Neural cell (in vitro differentiated cells): ENCODE results near the gene ZNF512. TPM values are rescaled to one million over a fixed set of nuclear protein-coding genes. Genes with fewer than 3 reads are reported as not detected.

Experiments used
- H2AFZ ChIP-seq: fragments of 200-600, 300-800 bp; sonication (generic), shearing (Covaris generic); 2 replicates; pipeline ENCODE4 v1.6.0; 2014; ENCODE audit warnings: low read depth, mild to moderate bottlenecking, antibody characterized with exemption, low read length, moderate library complexity
- H3F3A ChIP-seq: fragments of 200-600 bp; shearing (Covaris generic); 2 replicates; pipeline ENCODE4 v1.6.1; 2016; ENCODE audit warnings: mild to moderate bottlenecking, moderate library complexity, mixed read lengths, antibody characterized with exemption, low read length; ENCODE audit not compliant: insufficient read depth, poor library complexity, severe bottlenecking
- H3K27ac ChIP-seq: fragments of 200-600, 300-800 bp; sonication (generic), shearing (Covaris generic); 2 replicates; pipeline ENCODE4 v1.5.1; 2014; ENCODE audit warnings: mild to moderate bottlenecking, low read length, moderate library complexity
- H3K27me3 ChIP-seq: fragments of 300-800, 200-600 bp; sonication (generic), shearing (Covaris generic); 2 replicates; pipeline ENCODE4 v1.6.0; 2014; ENCODE audit warnings: mild to moderate bottlenecking, low read depth, low read length, moderate library complexity; ENCODE audit not compliant: insufficient read depth
- H3K36me3 ChIP-seq: fragments of 300-800, 200-600 bp; sonication (generic), shearing (Covaris generic); 2 replicates; pipeline ENCODE4 v1.5.1; 2014; ENCODE audit warnings: mild to moderate bottlenecking, antibody characterized with exemption, low read length, moderate library complexity; ENCODE audit not compliant: insufficient read depth
- H3K4me2 ChIP-seq: fragments of 300-800, 200-600 bp; sonication (generic), shearing (Covaris generic); 2 replicates; pipeline ENCODE4 v1.6.0; 2014; ENCODE audit warnings: mild to moderate bottlenecking, low read length
- H3K4me3 ChIP-seq: fragments of 300-800, 200-600 bp; sonication (generic), shearing (Covaris generic); 2 replicates; pipeline ENCODE4 v1.5.1; 2014; ENCODE audit warnings: mild to moderate bottlenecking, low read length, moderate library complexity
- H3K79me2 ChIP-seq: fragments of 200-600 bp; shearing (Covaris generic); replicated peaks from 2 replicates; pipeline ENCODE4 v1.6.0; 2014; ENCODE audit warnings: mild to moderate bottlenecking, low read length, moderate library complexity; ENCODE audit not compliant: insufficient read depth
- H3K9ac ChIP-seq: fragments of 300-800, 200-600 bp; sonication (generic), shearing (Covaris generic); 2 replicates; pipeline ENCODE4 v1.6.1; 2016; ENCODE audit warnings: mild to moderate bottlenecking, low read length, mixed read lengths
- H3K9me2 ChIP-seq: fragments of 200-600 bp; shearing (Covaris generic); 2 replicates; pipeline ENCODE4 v1.6.1; 2016; ENCODE audit warnings: mild to moderate bottlenecking, low read length, mixed read lengths; ENCODE audit not compliant: insufficient read depth
- H3K9me3 ChIP-seq: fragments of 200-600, 300-800 bp; sonication (generic), shearing (Covaris generic); 2 replicates; pipeline ENCODE4 v1.6.1; 2016; ENCODE audit warnings: mild to moderate bottlenecking, mixed run types, low read length, moderate library complexity, mixed read lengths
- H4K20me1 ChIP-seq: fragments of 200-600 bp; shearing (Covaris generic); 2 replicates; pipeline ENCODE4 v1.6.1; 2016; ENCODE audit warnings: mild to moderate bottlenecking, mixed run types; ENCODE audit not compliant: insufficient read depth
- CTCF ChIP-seq: fragments of 450-650 bp; IDR thresholded peaks from 2 replicates; pipeline ENCODE4 v1.5.1; 2014; ENCODE audit warnings: antibody characterized with exemption, mild to moderate bottlenecking, moderate library complexity; ENCODE audit not compliant: poor library complexity, severe bottlenecking
- EP300 ChIP-seq: fragments of 450-650 bp; conservative IDR thresholded peaks from 2 replicates; pipeline ENCODE4 v1.6.1; 2014; ENCODE audit warnings: antibody characterized with exemption, mild to moderate bottlenecking, moderate library complexity; ENCODE audit not compliant: poor library complexity, severe bottlenecking
- EZH2 ChIP-seq: fragments of 200-600, 300-800 bp; shearing (Covaris generic), sonication (generic); IDR thresholded peaks from 2 replicates; pipeline ENCODE4 v1.6.1; 2014; ENCODE audit warnings: antibody characterized with exemption, low read length, borderline replicate concordance, mild to moderate bottlenecking; ENCODE audit not compliant: insufficient read depth, poor library complexity, severe bottlenecking
- MXI1 ChIP-seq: fragments of 450-650 bp; conservative IDR thresholded peaks from 2 replicates; pipeline ENCODE4 v1.6.1; 2014; ENCODE audit warnings: antibody characterized with exemption, mild to moderate bottlenecking; ENCODE audit not compliant: poor library complexity, severe bottlenecking
- POLR2AphosphoS5 ChIP-seq: IDR thresholded peaks from 2 replicates; pipeline ENCODE4 v1.6.1; 2012
- RAD21 ChIP-seq: fragments of 450-650 bp; conservative IDR thresholded peaks from 2 replicates; pipeline ENCODE4 v1.6.1; 2014; ENCODE audit warnings: antibody characterized with exemption, mild to moderate bottlenecking, moderate library complexity
- REST ChIP-seq: IDR thresholded peaks from 2 replicates; pipeline ENCODE4 v1.6.1; 2012; ENCODE audit warnings: borderline replicate concordance
- SMC3 ChIP-seq: fragments of 450-650 bp; conservative IDR thresholded peaks from 2 replicates; pipeline ENCODE4 v1.6.1; 2014; ENCODE audit warnings: antibody characterized with exemption, mild to moderate bottlenecking, moderate library complexity; ENCODE audit not compliant: poor library complexity
- TAF1 ChIP-seq: IDR thresholded peaks from 2 replicates; pipeline ENCODE4 v1.6.1; 2012; ENCODE audit warnings: low read depth
- polyA plus RNA-seq: library from polyadenylated mRNA; depleted of rRNA; stranded (reverse); fragments of >200 nt; gene quantifications from 2 replicates; pipeline ENCODE4 v1.2.3, GENCODE V29; 2014

The ZNF512 gene
- polyA plus RNA-seq, 1 donor from 2014 or later, result 30.8 TPM

- Histone ChIP-seq H3K9ac (no peak overlapping the region), H3K27me3 (no peaks in the 10 kb centered on the region), H3K27ac (no peak overlapping the region), H3K4me3 (no peak overlapping the region), H2AFZ (no peak overlapping the region), H3K4me2 (no peak overlapping the region), H3K9me2 (no peaks in the 10 kb centered on the region), H3K9me3 (no peaks in the 10 kb centered on the region), H3K36me3 (no peaks in the 10 kb centered on the region), H3K79me2 (no peaks in the 10 kb centered on the region), H4K20me1 (no peaks in the 10 kb centered on the region), H3F3A (no peaks in the 10 kb centered on the region)
- no peak for TF ChIP-seq EZH2
- TF ChIP-seq REST, result no peak
- TF ChIP-seq RAD21, result no peak
- TF ChIP-seq TAF1, result no peak
- TF ChIP-seq SMC3, result no peak
- no peak for TF ChIP-seq MXI1
- TF ChIP-seq EP300, result no peak
- TF ChIP-seq POLR2AphosphoS5, result no peak
- TF ChIP-seq CTCF, result no peak
Measured at GRCh38 chr2:27647737-27648136, 64.9 kb downstream of the ZNF512 start.

- H3K36me3 ChIP-seq, result peaks cover 9% of the 10 kb centered on the region
- H4K20me1 ChIP-seq, result no peaks in the 10 kb centered on the region
- TF ChIP-seq CTCF (no peak), EZH2 (no peak), REST (no peak), MXI1 (no peak), RAD21 (no peak), POLR2AphosphoS5 (no peak)
Measured at GRCh38 chr2:27651056-27651455, 68.2 kb downstream of the ZNF512 start.

More at GRCh38 chr2:27651056-27651455, 68.2 kb downstream of the ZNF512 start:
- Histone ChIP-seq H3F3A (no peaks in the 10 kb centered on the region), H2AFZ (no peak overlapping the region), H3K9ac (no peak overlapping the region), H3K4me2 (no peak overlapping the region), H3K9me2 (no peaks in the 10 kb centered on the region), H3K9me3 (no peaks in the 10 kb centered on the region), H3K4me3 (no peak overlapping the region), H3K79me2 (no peaks in the 10 kb centered on the region), H3K27me3 (no peaks in the 10 kb centered on the region), H3K27ac (no peak overlapping the region)
